DLD1 (cell line): Measurements from ENCODE around the gene TTC13.

Experiments
- in situ Hi-C: cut with HindIII; loops from 2 replicates; pipeline ENCODE4 v1.10.0; 2017; ENCODE audit warnings: low sequenced_read_pairs

The TTC13 gene

GRCh38 chr1:230877924-230878590 lies 100.6 kb downstream of the TTC13 start:
- in situ Hi-C loops = no loop called here

- in situ Hi-C loops = no loop called here
These were observed 101.3 kb downstream of the TTC13 start for GRCh38 chr1:230877146-230877923.

- in situ Hi-C loops = no loop called here
These were observed 102.0 kb downstream of the TTC13 start for GRCh38 chr1:230876660-230877059.

GRCh38 chr1:230875370-230875769 lies 103.3 kb downstream of the TTC13 start:
- in situ Hi-C loops = no loop called here

GRCh38 chr1:230870916-230871315 lies 107.7 kb downstream of the TTC13 start:
- in situ Hi-C loops = no loop called here

GRCh38 chr1:230869500-230869899 lies 109.2 kb downstream of the TTC13 start:
- in situ Hi-C loops = no loop called here

- in situ Hi-C loops = no loop called here
These were observed 109.8 kb downstream of the TTC13 start for GRCh38 chr1:230868736-230869385.

GRCh38 chr1:230867903-230868735 lies 110.5 kb downstream of the TTC13 start, which contains the start of gene C1orf198:
Gene C1orf198 (minus strand): TSS chr1:230868521. CDS start chr1:230868512, 9 bp downstream.
- in situ Hi-C loops = no loop called here

GRCh38 chr1:230867101-230867902 lies 111.4 kb downstream of the TTC13 start:
- in situ Hi-C loops = no loop called here

- in situ Hi-C loops = no loop called here
These were observed 112.2 kb downstream of the TTC13 start for GRCh38 chr1:230866171-230867070.

- in situ Hi-C loops = no loop called here
These were observed 113.4 kb downstream of the TTC13 start for GRCh38 chr1:230865062-230865817.

- in situ Hi-C loops = no loop called here
These were observed 114.2 kb downstream of the TTC13 start for GRCh38 chr1:230864441-230864840.

GRCh38 chr1:230863449-230863848 lies 115.2 kb downstream of the TTC13 start:
- in situ Hi-C loops = no loop called here

- in situ Hi-C loops = no loop called here
These were observed 116.6 kb downstream of the TTC13 start for GRCh38 chr1:230861970-230862595.

GRCh38 chr1:230861489-230861888 lies 117.2 kb downstream of the TTC13 start:
- in situ Hi-C loops = no loop called here

- in situ Hi-C loops = no loop called here
These were observed 117.9 kb downstream of the TTC13 start for GRCh38 chr1:230860617-230861384.
